HEK293 (cell line): ENCODE results near the gene KCTD7.
A peak's percentile ranks its signal among the peaks of the same experiment; 100 is the strongest.

Source experiments
- GLI4 ChIP-seq: fragments of 450-650 bp; formaldehyde crosslinking; IDR thresholded peaks from 2 replicates; pipeline ENCODE4 v1.5.1; 2016; ENCODE audit warnings: missing biosample characterization, missing genetic modification characterization
- GLIS2 ChIP-seq: fragments of 450-650 bp; formaldehyde crosslinking; IDR thresholded peaks from 2 replicates; pipeline ENCODE4 v1.5.1; 2016; ENCODE audit warnings: missing biosample characterization, missing genetic modification characterization
- KLF10 ChIP-seq: fragments of 450-650 bp; IDR thresholded peaks from 2 replicates; pipeline ENCODE4 v1.5.1; 2018; ENCODE audit warnings: missing biosample characterization, mild to moderate bottlenecking, missing genetic modification characterization
- OSR2 ChIP-seq: fragments of 450-650 bp; formaldehyde crosslinking; IDR thresholded peaks from 2 replicates; pipeline ENCODE4 v1.5.1; 2016; ENCODE audit warnings: missing biosample characterization, missing genetic modification characterization
- SETDB1 ChIP-seq: IDR thresholded peaks from one replicate; pipeline ENCODE4 v1.6.1; 2017; ENCODE audit warnings: mild to moderate bottlenecking, low read length, moderate library complexity, mixed read lengths; ENCODE audit not compliant: insufficient read length
- TRIM28 ChIP-seq: IDR thresholded peaks from 2 replicates; pipeline ENCODE4 v1.6.1; 2011; ENCODE audit warnings: low read length, control low read depth, borderline replicate concordance
- ZFP3 ChIP-seq: fragments of 450-650 bp; formaldehyde crosslinking; IDR thresholded peaks from 2 replicates; pipeline ENCODE4 v1.5.1; 2016; ENCODE audit warnings: low read depth, missing biosample characterization, missing genetic modification characterization
- ZNF133 ChIP-seq: fragments of 450-650 bp; formaldehyde crosslinking; IDR thresholded peaks from 2 replicates; pipeline ENCODE4 v1.5.1; 2016; ENCODE audit warnings: missing biosample characterization, missing genetic modification characterization
- ZNF138 ChIP-seq: fragments of 450-650 bp; formaldehyde crosslinking; IDR thresholded peaks from 2 replicates; pipeline ENCODE4 v1.5.1; 2016; ENCODE audit warnings: missing biosample characterization, missing genetic modification characterization, borderline replicate concordance
- ZNF155 ChIP-seq: fragments of 450-650 bp; formaldehyde crosslinking; IDR thresholded peaks from 2 replicates; pipeline ENCODE4 v1.5.1; 2016; ENCODE audit warnings: missing biosample characterization, missing genetic modification characterization
- ZNF350 ChIP-seq: fragments of 450-650 bp; formaldehyde crosslinking; IDR thresholded peaks from 2 replicates; pipeline ENCODE4 v1.5.0; 2017; ENCODE audit warnings: missing biosample characterization, mild to moderate bottlenecking, missing genetic modification characterization
- ZNF521 ChIP-seq: fragments of 450-650 bp; formaldehyde crosslinking; IDR thresholded peaks from 2 replicates; pipeline ENCODE4 v1.5.1; 2017; ENCODE audit warnings: missing biosample characterization, mild to moderate bottlenecking, missing genetic modification characterization
- ZNF548 ChIP-seq: fragments of 450-650 bp; formaldehyde crosslinking; IDR thresholded peaks from 2 replicates; pipeline ENCODE4 v1.5.1; 2016; ENCODE audit warnings: missing biosample characterization, missing genetic modification characterization
- ZNF560 ChIP-seq: fragments of 450-650 bp; formaldehyde crosslinking; IDR thresholded peaks from 2 replicates; pipeline ENCODE4 v1.5.1; 2017; ENCODE audit warnings: missing biosample characterization, missing genetic modification characterization, borderline replicate concordance
- ZNF621 ChIP-seq: fragments of 450-650 bp; formaldehyde crosslinking; IDR thresholded peaks from 2 replicates; pipeline ENCODE4 v1.5.1; 2017; ENCODE audit warnings: missing biosample characterization, missing genetic modification characterization
- ZNF664 ChIP-seq: fragments of 450-650 bp; formaldehyde crosslinking; IDR thresholded peaks from 2 replicates; pipeline ENCODE4 v1.5.1; 2016; ENCODE audit warnings: missing biosample characterization, missing genetic modification characterization
- ZNF707 ChIP-seq: fragments of 450-650 bp; formaldehyde crosslinking; IDR thresholded peaks from 2 replicates; pipeline ENCODE4 v1.5.1; 2016; ENCODE audit warnings: missing biosample characterization, missing genetic modification characterization
- ZNF843 ChIP-seq: fragments of 450-650 bp; formaldehyde crosslinking; IDR thresholded peaks from 2 replicates; pipeline ENCODE4 v1.5.1; 2016; ENCODE audit warnings: missing biosample characterization, missing genetic modification characterization
- ZSCAN30 ChIP-seq: fragments of 450-650 bp; IDR thresholded peaks from 2 replicates; pipeline ENCODE4 v1.5.1; 2018; ENCODE audit warnings: missing biosample characterization, mild to moderate bottlenecking, missing genetic modification characterization, moderate library complexity
- ZXDB ChIP-seq: fragments of 450-650 bp; formaldehyde crosslinking; IDR thresholded peaks from 2 replicates; pipeline ENCODE4 v1.5.1; 2016; ENCODE audit warnings: missing biosample characterization, missing genetic modification characterization
- TF ChIP-seq, protein P1 (sequence below): fragments of 450-650 bp; formaldehyde crosslinking; IDR thresholded peaks from 2 replicates; pipeline ENCODE4 v1.5.0; 2017; ENCODE audit warnings: missing biosample characterization, missing genetic modification characterization, borderline replicate concordance
- TF ChIP-seq, protein P2 (sequence below): fragments of 450-650 bp; IDR thresholded peaks from 2 replicates; pipeline ENCODE4 v1.5.1; 2018; ENCODE audit warnings: missing biosample characterization, missing genetic modification characterization
- TF ChIP-seq, protein P3 (sequence below): fragments of 450-650 bp; formaldehyde crosslinking; IDR thresholded peaks from 2 replicates; pipeline ENCODE4 v1.5.1; 2016; ENCODE audit warnings: missing biosample characterization, missing genetic modification characterization
- TF ChIP-seq, protein P4 (sequence below): fragments of 450-650 bp; formaldehyde crosslinking; IDR thresholded peaks from 2 replicates; pipeline ENCODE4 v1.5.1; 2017; ENCODE audit warnings: missing biosample characterization, missing genetic modification characterization
- TF ChIP-seq, protein P5 (sequence below): fragments of 450-650 bp; formaldehyde crosslinking; IDR thresholded peaks from 2 replicates; pipeline ENCODE4 v1.5.1; 2016; ENCODE audit warnings: missing biosample characterization, missing genetic modification characterization
- TF ChIP-seq, protein P6 (sequence below): fragments of 450-650 bp; formaldehyde crosslinking; IDR thresholded peaks from 2 replicates; pipeline ENCODE4 v1.5.1; 2017; ENCODE audit warnings: missing biosample characterization, missing genetic modification characterization
- TF ChIP-seq, protein P7 (sequence below): fragments of 450-650 bp; formaldehyde crosslinking; IDR thresholded peaks from 2 replicates; pipeline ENCODE4 v1.5.1; 2016; ENCODE audit warnings: missing biosample characterization, missing genetic modification characterization

Gene KCTD7

DNA sequence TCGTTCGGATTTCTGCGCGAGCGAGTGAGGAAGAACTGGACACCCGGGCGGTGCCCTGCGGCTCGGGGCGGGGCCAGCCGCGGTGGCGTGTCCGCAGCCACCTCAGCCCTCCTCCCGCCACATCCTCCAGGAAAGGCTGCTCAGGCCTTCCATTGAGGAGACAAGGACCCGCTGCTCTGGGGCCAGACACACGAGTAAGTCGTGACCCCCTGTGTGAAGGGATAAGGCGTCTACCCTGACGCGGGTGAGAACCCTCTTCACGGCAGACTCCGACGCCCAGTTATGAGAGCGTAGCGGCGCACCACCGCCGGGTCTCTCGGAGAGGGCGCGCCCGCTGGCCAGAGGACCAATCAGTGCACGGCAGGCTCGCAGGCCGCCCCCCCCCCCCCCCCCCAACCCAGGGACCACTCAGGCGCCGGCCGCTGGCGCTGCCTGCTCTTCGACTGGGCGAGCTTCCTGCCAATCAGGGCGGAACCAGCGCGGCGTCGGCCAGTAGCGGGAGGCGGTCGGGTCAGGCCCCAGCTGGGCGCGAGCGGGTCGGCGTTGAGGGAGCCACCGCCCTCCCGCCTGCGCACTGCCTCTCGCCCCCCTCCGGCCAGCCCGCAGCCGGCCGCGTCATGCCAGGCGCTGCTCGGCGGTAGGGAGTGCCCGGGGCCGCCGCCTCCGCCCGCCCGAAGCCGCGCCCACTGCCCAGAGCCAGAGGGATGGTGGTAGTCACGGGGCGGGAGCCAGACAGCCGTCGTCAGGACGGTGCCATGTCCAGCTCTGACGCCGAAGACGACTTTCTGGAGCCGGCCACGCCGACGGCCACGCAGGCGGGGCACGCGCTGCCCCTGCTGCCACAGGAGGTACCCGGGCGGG, at the start of gene KCTD7 (continued):
- TF ChIP-seq, protein P1, sequence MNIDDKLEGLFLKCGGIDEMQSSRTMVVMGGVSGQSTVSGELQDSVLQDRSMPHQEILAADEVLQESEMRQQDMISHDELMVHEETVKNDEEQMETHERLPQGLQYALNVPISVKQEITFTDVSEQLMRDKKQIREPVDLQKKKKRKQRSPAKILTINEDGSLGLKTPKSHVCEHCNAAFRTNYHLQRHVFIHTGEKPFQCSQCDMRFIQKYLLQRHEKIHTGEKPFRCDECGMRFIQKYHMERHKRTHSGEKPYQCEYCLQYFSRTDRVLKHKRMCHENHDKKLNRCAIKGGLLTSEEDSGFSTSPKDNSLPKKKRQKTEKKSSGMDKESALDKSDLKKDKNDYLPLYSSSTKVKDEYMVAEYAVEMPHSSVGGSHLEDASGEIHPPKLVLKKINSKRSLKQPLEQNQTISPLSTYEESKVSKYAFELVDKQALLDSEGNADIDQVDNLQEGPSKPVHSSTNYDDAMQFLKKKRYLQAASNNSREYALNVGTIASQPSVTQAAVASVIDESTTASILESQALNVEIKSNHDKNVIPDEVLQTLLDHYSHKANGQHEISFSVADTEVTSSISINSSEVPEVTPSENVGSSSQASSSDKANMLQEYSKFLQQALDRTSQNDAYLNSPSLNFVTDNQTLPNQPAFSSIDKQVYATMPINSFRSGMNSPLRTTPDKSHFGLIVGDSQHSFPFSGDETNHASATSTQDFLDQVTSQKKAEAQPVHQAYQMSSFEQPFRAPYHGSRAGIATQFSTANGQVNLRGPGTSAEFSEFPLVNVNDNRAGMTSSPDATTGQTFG = no peak
- TF ChIP-seq ZNF350 (tag by site-specific recombination) (no peak), ZFP3 (tag by site-specific recombination) (no peak), GLI4 (no peak), ZSCAN30 (tag by site-specific recombination) (peak; percentile 19; the same call in 1 of the 2 replicates), ZNF548 (no peak), ZXDB (tag by site-specific recombination) (peak; percentile 29; the same call in 1 of the 2 replicates), GLIS2 (tag by site-specific recombination) (0 out of 2 replicates have a peak, but pooled peaks have one; percentile 57), ZNF707 (tag by site-specific recombination) (no peak), ZNF133 (tag by site-specific recombination) (no peak), ZNF521 (tag by site-specific recombination) (no peak), ZNF138 (tag by site-specific recombination) (no peak), TRIM28 (no peak), OSR2 (tag by site-specific recombination) (no peak), ZNF560 (tag by site-specific recombination) (no peak), KLF10 (tag by site-specific recombination) (peak; percentile 56; the same call in 1 of the 2 replicates), ZNF155 (no peak), ZNF664 (no peak), ZNF843 (tag by site-specific recombination) (peak; percentile 30; the same call in 1 of the 2 replicates), SETDB1 (no peak), ZNF621 (tag by site-specific recombination) (no peak)
- TF ChIP-seq, protein P2, sequence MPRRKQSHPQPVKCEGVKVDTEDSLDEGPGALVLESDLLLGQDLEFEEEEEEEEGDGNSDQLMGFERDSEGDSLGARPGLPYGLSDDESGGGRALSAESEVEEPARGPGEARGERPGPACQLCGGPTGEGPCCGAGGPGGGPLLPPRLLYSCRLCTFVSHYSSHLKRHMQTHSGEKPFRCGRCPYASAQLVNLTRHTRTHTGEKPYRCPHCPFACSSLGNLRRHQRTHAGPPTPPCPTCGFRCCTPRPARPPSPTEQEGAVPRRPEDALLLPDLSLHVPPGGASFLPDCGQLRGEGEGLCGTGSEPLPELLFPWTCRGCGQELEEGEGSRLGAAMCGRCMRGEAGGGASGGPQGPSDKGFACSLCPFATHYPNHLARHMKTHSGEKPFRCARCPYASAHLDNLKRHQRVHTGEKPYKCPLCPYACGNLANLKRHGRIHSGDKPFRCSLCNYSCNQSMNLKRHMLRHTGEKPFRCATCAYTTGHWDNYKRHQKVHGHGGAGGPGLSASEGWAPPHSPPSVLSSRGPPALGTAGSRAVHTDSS (tag by site-specific recombination) = no peak
- TF ChIP-seq, protein P3, sequence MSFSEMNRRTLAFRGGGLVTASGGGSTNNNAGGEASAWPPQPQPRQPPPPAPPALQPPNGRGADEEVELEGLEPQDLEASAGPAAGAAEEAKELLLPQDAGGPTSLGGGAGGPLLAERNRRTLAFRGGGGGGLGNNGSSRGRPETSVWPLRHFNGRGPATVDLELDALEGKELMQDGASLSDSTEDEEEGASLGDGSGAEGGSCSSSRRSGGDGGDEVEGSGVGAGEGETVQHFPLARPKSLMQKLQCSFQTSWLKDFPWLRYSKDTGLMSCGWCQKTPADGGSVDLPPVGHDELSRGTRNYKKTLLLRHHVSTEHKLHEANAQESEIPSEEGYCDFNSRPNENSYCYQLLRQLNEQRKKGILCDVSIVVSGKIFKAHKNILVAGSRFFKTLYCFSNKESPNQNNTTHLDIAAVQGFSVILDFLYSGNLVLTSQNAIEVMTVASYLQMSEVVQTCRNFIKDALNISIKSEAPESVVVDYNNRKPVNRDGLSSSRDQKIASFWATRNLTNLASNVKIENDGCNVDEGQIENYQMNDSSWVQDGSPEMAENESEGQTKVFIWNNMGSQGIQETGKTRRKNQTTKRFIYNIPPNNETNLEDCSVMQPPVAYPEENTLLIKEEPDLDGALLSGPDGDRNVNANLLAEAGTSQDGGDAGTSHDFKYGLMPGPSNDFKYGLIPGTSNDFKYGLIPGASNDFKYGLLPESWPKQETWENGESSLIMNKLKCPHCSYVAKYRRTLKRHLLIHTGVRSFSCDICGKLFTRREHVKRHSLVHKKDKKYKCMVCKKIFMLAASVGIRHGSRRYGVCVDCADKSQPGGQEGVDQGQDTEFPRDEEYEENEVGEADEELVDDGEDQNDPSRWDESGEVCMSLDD = no peak
- TF ChIP-seq, protein P4, sequence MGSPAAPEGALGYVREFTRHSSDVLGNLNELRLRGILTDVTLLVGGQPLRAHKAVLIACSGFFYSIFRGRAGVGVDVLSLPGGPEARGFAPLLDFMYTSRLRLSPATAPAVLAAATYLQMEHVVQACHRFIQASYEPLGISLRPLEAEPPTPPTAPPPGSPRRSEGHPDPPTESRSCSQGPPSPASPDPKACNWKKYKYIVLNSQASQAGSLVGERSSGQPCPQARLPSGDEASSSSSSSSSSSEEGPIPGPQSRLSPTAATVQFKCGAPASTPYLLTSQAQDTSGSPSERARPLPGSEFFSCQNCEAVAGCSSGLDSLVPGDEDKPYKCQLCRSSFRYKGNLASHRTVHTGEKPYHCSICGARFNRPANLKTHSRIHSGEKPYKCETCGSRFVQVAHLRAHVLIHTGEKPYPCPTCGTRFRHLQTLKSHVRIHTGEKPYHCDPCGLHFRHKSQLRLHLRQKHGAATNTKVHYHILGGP (tag by site-specific recombination) = no peak
- TF ChIP-seq, protein P5, sequence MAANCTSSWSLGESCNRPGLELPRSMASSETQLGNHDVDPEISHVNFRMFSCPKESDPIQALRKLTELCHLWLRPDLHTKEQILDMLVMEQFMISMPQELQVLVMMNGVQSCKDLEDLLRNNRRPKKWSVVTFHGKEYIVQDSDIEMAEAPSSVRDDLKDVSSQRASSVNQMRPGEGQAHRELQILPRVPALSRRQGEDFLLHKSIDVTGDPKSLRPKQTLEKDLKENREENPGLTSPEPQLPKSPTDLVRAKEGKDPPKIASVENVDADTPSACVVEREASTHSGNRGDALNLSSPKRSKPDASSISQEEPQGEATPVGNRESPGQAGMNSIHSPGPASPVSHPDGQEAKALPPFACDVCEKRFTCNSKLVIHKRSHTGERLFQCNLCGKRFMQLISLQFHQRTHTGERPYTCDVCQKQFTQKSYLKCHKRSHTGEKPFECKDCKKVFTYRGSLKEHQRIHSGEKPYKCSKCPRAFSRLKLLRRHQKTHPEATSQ (tag by site-specific recombination) = no peak
- TF ChIP-seq, protein P6, sequence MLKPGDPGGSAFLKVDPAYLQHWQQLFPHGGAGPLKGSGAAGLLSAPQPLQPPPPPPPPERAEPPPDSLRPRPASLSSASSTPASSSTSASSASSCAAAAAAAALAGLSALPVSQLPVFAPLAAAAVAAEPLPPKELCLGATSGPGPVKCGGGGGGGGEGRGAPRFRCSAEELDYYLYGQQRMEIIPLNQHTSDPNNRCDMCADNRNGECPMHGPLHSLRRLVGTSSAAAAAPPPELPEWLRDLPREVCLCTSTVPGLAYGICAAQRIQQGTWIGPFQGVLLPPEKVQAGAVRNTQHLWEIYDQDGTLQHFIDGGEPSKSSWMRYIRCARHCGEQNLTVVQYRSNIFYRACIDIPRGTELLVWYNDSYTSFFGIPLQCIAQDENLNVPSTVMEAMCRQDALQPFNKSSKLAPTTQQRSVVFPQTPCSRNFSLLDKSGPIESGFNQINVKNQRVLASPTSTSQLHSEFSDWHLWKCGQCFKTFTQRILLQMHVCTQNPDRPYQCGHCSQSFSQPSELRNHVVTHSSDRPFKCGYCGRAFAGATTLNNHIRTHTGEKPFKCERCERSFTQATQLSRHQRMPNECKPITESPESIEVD (tag by site-specific recombination) = no peak
- TF ChIP-seq, protein P7, sequence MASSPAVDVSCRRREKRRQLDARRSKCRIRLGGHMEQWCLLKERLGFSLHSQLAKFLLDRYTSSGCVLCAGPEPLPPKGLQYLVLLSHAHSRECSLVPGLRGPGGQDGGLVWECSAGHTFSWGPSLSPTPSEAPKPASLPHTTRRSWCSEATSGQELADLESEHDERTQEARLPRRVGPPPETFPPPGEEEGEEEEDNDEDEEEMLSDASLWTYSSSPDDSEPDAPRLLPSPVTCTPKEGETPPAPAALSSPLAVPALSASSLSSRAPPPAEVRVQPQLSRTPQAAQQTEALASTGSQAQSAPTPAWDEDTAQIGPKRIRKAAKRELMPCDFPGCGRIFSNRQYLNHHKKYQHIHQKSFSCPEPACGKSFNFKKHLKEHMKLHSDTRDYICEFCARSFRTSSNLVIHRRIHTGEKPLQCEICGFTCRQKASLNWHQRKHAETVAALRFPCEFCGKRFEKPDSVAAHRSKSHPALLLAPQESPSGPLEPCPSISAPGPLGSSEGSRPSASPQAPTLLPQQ (tag by site-specific recombination) = 0 out of 2 replicates have a peak, but pooled peaks have one; percentile 16
